ENCODE data around the gene RPTOR.
"Not testable (repeated sequence)": the region's sequence is repeated elsewhere in the genome, so short reads cannot be mapped to it uniquely, and the experiment has no call there.

The RPTOR gene

DNA sequence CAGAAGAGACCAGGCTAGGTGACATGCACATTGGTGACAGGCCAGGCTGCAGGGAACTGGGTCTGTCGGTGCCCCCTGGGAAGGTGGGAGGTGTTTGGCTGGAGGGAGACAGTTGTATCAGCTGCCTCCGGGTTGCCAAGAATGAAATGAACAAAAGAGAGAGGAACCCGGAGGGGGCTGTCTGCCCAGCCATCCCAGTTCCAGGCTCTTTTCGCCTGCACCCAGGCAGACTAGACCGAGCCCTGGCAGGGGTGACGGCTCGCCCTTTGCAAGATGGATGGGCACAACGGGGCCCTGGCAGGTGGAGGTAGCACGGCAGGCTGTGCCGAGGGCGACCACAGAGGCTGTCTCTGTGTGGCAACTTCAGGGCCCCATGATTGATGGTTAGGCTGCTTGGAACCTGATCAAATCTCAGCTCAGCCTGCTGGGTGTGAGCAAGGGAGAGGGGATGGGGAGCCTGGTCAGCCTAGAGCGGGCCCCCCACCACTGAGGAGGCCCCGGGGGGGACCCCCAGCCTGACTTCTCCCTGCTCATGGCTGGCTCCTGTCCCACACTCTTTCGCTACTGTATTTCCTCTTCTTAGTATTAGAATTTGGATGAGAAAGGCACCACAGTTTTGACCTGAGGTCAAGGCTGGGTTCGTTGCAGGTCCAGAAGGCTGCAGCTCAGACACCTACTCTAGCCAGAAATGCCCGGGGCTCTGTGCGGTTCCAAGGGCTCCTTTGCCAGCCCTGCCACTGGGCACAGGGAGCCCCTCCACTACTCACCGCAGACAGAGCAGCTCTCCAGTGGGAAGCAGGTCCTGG is 328.1 kb downstream of the RPTOR start:
- DNase-seq (ENCODE audit: low read depth in 2 of 2, low spot score in 1 of 2), result no peak

DNA sequence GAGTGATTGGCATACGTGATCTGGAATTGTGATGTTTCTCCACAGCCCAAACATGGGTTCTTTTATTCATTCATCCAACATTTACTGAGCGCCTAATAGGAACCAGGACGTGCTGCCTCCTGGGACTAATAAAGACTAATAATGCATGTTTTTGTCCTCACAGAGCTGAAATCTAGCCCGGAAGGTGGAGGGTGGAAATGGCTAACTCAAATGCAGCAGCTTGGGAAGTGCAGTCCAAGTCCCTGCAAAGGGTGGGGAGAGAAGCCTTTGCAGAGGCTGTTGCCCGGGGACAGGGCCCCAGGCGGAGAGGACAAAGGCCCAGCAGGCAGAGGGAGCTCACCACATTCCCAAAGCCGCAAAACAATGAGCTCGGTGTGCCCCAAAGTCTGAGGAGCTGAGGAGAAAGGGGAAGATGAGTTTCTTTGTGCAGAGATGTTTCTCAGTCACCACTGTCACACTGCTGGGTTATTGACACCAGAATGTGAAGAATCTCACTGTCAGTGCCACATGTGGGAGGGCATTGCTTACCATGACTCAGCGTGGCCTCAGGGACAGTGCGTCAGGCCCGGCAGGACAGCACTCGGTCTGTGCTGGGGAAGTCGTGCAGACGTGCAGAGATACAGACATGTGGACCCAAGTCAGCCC is 328.8 kb downstream of the RPTOR start:
- no peak for DNase-seq (ENCODE audit: low read depth in 2 of 2, low spot score in 1 of 2)

DNA sequence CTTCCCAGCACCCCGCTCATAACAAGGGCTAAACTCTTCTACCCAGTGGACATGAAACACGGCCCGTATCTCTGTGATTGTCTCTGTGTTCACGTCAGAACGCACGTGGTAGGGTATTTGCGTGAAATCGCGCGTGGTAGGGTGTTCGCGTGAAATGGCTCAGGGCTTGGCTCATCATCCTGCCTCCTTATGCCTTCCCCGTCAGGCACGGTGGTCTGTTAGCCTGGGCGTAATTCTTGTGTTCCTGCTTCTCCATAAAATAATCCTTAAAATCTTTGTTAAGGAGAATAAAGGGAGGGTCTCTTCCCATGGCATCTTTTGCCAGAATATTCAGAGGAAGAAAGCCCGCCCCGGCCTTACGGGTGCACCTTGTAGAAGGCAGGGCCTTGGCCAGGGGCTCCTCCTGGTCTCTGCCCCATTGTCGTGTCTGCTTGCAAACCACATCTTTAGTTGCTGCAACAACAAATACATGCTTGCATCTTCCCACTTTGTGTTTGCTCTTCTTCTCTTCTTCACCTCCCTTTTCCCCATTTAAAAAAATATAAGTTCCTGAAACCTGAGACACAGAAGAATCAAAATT is 330.3 kb downstream of the RPTOR start:
- no peak for DNase-seq (ENCODE audit: low read depth in 2 of 2, low spot score in 1 of 2)

DNA sequence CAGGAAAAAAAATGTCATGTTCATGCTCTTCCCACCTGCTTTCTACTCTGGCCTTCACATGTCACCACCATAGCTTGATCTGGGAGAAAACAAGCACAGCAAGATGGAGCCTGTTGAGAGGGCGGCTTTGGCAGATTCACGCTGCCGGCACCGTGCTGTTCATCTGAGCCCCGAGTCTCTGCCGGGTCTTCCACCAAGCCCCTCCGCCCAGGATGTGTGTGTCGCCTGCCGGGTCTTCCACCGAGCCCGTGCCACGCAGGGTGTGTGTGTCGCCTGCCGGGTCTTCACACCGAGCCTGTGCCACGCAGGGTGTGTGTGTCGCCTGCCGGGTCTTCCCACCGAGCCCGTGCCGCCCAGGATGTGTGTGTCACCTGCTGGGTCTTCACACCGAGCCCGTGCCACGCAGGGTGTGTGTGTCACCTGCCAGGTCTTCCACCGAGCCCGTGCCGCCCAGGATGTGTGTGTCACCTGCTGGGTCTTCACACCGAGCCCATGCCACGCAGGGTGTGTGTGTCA is 330.9 kb downstream of the RPTOR start:
- not testable (repeated sequence) for DNase-seq (ENCODE audit: low read depth in 2 of 2, low spot score in 1 of 2)

DNA sequence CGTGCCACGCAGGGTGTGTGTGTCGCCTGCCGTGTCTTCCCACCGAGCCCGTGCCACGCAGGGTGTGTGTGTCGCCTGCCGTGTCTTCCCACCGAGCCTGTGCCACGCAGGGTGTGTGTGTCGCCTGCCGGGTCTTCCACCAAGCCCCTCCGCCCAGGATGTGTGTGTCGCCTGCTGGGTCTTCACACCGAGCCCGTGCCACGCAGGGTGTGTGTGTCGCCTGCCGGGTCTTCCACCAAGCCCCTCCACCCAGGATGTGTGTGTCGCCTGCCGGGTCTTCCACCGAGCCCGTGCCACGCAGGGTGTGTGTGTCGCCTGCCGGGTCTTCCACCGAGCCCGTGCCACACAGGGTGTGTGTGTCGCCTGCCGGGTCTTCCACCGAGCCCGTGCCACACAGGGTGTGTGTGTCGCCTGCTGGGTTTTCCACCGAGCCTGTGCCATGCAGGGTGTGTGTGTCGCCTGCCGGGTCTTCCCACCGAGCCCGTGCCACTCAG is 331.9 kb downstream of the RPTOR start:
- DNase-seq (ENCODE audit: low read depth in 2 of 2, low spot score in 1 of 2), result not testable (repeated sequence)

DNA sequence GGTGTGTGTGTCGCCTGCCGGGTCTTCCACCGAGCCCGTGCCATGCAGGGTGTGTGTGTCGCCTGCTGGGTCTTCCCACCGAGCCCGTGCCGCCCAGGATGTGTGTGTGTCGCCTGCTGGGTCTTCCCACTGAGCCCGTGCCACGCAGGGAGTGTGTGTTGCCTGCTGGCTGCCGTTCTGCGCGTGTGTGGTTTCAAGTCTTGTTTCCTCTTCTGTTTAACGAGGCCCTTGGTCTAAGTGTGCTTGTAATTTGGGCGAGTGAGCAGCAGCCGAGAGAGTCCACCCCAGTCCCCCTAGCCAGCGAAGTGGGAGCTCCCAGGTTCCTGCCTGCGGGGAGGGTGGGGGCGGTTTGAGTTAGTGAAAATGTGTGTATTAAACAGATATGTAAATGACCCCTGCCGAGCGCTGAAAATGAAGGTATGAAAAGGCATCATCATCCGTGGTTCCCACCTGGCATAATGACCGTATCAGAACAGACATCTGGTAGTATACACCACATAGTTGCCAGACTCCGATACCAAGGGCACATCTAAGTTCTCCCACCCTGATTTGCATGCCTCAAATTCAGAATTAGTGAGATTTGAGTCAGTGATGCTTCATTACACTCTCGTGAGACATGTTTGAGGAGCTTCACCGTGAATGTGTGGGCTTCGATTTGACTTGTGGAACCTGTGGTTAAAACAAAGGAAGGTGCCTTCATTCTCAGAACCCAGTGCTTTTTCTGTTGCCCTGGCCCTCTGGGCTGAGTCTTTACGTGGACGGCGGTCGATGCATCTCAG is 332.5 kb downstream of the RPTOR start:
- DNase-seq (ENCODE audit: low read depth in 2 of 2, low spot score in 1 of 2), result no peak

DNA sequence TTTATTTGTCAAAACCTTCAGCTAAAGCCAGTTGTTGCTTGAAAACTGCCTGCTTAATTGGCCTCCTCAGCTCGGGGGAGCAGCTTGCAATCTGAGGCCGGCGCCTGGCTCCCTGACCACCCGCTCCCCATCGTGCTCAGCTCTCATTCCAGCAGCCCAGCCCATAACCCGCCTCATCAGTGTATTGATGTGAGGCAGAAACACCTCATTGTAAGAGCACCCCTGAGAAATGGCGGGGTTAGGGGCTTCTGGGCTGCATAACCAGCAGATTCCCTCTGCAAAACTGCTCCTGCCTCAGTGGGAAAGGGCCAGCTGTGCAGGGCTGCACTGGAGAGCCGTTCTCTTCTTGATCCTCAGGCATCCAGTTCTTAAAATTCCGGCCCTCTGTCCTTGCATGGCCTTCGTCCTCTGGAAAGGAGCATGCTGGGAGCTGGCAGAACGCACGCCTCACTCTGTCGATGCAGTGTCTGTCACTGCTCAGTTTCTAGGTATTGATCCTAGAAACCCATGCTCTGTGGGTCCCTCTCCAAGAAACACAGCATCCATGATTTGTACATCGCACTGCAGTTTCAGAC is 333.2 kb downstream of the RPTOR start:
- no peak for DNase-seq (ENCODE audit: low read depth in 2 of 2, low spot score in 1 of 2)

DNA sequence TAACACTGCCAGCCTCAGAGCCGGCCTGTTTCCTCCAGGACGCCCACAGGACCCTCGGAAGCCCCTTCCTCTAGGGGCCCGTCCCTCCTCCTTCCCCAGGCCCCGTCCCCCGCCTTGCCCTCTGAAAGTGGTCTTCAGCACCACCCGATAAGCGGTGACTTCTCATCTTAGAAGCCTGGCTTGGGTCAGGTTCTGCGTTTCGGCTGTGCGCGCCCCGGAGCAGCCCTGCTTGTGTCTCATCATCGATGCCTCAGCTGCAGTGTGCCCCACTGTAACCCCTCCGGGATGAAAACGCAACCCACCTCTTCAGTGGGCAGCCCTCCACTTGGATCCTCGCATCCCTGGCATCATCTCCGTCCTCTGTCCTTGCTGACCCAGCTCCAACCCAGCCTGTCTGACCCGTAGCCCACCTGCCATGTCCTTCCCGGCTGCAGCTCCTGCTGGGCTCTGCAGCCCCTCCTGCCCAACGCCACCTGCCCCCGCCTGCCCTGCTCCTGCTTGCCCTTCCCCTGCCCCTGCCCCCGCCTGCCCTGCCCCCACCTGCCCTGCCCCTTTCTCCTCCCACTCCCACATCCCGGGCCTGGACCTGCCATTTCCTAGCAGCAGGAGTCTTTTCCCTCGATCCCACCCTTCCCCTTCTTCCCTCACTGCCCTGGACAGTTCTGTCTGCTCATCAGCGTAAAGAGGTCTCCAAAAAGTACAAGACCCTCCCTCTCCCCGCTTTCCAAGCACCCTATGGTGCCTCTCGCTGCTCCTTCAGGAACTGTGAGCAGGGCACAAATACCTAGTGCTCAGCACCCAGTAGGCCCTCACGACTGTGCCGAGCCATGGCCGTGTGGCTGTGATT is 334.5 kb downstream of the RPTOR start:
- no peak for DNase-seq (ENCODE audit: low read depth in 2 of 2, low spot score in 1 of 2)

DNA sequence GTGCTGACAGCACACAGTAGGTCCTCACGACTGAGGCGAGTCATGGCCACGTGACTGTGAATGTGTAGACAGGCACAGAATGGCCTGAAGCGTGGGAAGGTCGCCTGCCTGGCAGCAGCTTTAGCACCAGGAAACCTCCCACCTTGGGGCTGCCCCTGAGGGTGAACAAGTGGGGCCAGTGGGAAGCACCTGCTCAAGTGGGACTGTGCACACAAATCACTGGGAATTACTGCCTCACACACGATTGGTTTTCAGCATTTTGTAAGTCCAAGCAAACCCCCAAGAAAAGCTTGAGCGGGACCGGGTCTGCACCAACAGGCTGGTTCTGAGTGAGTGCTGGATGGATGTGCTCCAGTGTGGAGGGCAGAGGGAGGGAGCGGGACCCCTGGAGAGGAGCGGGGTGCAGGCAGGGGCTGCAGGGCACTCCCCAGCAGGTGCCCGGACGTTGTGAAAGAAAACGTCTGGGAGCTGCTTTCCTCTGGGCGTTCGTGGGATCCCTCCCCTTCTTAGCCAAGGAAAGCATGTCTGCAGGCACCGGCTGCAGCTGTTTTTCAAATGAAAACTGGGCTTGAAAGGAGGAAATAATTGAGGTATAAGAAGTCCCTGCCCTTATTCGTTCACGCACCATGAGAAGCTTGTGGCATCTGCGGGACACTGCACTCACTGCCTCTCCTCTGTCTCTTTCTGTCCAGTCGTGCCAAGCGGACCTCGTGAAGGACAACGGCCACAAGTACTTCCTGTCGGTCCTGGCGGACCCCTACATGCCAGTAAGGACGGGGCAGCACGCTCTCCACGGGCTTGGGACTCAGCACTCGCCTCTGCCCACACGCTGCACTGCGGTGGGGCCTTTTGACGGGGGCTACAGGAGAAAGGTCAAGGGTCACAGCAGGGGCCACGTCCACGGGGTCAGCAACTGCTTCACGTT is 335.3 kb downstream of the RPTOR start:
- DNase-seq (ENCODE audit: low read depth in 2 of 2, low spot score in 1 of 2), result no peak

DNA sequence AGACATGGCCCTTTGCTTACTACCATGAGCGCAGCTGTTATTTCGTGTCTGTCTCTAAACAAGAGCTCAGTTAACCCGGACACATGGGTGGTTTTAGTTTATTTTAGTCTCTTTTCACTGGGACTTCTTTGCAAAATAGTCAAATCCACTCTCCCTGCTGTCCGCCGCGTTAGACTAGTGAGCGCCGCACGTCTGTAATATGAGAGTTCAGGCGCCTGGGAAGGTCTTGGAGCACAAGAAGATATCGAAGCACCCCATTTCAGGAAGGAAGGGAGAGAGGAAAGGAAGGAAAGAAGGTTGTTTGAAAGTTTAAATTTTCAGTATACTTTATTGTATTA is 336.0 kb downstream of the RPTOR start:
- DNase-seq (ENCODE audit: low read depth in 2 of 2, low spot score in 1 of 2), result no peak

DNA sequence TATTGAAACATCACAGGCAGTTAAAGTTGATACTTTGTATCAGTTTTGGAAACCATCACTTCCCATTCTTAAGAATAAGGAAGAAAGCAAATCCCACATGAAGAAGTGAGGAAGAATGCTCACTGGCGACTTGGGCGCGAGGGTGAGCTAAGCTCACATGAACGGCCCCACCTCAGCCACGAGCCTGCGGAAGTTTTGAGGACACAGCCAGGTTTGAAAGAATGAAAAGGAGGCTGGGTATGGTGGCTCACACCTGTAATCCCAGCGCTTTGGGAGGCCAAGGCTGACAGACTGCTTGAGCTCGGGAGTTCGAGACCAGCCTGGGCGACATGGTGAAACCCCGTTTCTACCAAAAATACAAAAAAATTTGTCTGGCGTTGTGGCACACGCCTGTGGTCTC is 336.7 kb downstream of the RPTOR start:
- DNase-seq (ENCODE audit: low read depth in 2 of 2, low spot score in 1 of 2), result no peak

DNA sequence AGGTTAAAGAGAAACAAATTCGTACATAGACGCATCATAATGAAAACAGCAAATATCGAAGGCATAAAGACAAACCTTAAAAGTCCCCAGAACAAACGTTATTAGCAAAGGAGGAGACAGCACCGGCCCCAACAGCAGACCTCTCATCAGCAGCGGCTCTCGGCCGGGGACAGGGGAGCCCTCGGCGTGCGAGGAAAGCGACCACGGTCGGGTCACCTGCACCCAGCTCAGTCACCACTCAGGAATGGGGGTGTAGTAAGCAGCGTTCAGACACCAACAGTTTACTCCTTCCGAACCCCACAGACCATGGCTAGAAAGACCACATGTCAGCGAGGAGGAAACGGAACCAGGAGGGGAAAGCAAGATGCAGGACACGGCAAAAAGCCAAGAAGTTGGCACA is 337.7 kb downstream of the RPTOR start:
- no peak for DNase-seq (ENCODE audit: low read depth in 2 of 2, low spot score in 1 of 2)

DNA sequence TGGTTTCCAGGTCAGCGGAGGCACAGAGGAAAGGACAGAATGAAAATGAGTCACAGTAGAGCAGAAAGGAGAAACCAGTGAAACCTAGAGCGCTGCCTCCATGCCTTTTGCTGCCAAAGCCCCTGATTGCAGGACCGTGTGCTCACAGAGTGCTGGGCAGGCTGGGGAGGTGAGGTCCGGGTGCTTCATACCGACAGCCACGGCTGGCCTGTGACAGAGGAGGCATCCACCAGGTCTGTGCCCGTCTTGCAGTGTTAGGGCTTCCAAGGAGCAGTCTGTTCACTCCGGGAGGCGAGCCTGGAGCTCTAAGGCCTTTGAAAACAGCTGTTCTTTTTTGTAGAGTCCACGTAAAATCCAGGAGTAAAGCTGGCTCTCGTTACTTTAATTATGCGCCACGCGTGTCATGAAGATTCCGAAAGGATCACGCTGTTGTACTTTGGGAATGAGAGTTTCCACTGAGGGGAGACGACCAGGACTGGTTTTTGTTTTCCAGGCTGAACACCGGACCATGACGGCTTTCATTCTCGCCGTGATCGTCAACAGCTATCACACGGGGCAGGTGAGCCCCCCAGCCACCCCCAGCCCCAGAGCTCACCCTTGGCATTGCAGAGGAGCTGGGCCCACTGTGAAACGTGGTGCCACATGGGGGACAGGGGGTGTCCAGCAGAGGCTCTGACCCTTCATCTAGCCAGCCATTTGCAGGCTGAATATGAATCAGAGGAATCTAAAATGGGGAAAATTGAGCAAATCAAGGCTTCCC is 338.5 kb downstream of the RPTOR start:
- no peak for DNase-seq (ENCODE audit: low read depth in 2 of 2, low spot score in 1 of 2)

DNA sequence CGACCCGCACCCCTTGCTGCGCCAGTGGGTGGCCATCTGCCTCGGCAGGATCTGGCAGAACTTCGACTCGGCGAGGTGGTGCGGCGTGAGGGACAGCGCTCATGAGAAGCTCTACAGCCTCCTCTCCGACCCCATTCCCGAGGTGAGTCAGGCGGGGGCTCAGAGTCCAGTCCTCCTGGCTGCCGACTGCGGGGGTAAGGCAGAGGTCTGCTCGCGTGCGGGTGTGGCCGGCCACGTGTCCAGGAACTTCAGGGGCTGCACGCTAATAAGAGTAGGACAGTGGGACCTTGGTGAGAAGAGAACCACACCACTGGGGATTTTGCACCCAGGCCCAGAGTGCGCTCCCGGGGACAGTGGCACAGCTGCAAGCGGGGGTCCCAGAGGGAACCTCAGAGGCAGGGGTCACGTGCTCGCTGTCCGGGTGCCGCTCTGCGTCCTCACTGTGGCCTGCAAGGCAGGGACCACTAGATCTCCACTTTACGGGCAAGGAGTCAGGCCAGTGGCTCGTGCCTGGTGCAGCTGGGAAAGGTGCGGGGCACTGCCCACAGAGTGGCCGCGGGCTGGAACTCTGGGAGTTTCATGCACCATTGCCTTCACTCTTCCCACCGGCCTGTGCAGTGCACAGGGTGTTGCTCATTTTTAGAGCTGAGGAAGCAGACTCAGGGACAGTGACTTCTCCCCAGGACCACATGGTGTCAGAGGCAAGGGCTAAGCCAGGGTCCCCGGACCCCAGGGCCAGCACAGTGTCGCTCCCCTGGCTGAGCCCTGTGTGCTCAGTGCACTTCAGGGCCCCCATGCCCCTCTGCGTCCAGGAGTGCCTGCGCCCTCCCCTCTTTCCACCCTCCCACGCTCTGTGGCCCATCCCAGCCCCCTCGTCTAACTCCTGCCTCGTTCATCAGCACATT is 339.4 kb downstream of the RPTOR start:
- no peak for DNase-seq (ENCODE audit: low read depth in 2 of 2, low spot score in 1 of 2)

DNA sequence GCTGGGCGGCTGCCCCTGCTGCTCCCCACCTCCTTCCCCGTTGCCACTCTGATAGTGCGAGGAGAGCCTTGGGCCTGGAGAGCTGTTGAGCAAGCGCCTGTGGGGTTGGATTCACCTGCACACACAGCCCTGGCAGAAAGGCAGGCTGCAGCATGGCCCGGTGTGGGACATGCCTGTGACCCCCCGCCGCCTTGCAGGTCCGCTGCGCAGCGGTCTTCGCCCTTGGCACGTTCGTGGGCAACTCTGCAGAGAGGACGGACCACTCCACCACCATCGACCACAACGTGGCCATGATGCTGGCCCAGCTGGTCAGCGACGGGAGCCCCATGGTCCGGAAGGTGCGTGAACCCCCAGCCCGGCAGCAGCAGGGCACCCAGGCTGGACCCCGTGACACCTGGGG is 340.2 kb downstream of the RPTOR start:
- DNase-seq (ENCODE audit: low read depth in 2 of 2, low spot score in 1 of 2), result no peak

DNA sequence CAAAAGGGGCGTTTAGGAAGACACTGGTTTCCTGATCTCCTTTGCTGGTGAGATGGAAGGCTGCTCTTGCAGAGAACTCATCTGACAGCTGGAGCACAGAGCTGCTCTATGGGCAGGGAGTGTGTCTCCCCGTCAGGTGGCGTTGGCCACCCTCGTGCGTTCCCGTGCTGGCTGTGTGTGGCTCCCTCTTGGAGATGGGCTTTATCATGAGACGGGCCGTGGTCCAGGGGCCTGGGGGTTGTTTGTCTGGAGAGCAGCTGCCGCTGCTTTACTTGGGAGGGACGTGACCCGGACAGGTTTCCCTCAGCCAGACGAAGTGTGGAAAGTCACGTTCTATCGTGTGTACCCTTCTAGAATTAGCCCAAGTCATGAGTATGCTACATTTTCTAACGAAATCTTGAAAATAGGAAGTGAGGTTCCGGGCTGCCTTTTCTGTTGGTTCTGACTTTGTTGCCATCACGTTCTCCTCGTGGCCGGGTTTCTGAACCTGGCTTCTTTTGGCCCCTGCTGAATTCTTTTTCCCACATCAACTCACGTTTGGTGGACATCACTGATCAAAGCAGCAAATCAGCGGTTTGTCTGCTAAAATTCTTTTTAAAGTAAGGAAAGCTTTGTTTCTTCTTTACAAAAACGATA is 341.4 kb downstream of the RPTOR start:
- no peak for DNase-seq (ENCODE audit: low read depth in 2 of 2, low spot score in 1 of 2)

Measured in stimulated activated CD8-positive, alpha-beta memory T cell treated with anti-CD3 and anti-CD28 coated beads, Interleukin-4, amount 100 ng/mL, for 1 hour (primary cell).